Islet precursor cell (in vitro differentiated cells): Measurements from ENCODE around the gene AUP1.

Source experiments
- DNase-seq: peaks from one replicate; pipeline ENCODE4 v3.0.0-alpha.2; 2018

AUP1 gene

DNA sequence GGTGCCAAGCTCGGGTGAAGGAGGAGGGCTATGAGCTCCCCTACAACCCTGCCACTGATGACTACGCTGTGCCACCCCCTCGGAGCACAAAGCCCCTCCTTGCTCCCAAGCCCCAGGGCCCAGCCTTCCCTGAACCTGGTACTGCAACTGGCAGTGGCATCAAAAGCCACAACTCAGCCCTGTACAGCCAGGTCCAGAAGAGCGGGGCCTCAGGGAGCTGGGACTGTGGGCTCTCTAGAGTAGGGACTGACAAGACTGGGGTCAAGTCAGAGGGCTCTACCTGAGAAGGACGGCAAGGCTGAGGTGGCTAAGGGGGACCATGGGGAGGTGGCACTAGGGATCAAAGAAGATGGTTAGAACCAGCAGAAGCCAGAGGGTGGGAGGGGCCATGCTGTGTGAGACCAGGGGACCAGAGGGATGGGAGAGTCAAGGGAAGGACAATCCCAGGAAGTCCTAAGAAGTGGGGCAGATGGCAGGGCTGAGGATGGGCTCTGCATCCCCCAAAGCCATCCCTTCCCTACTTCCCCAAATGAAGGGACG is 27.4 kb upstream of the AUP1 start:
- peak; percentile 40 for DNase-seq

GRCh38 chr2:74556159-74556558 is 26.7 kb upstream of the AUP1 start:
- peak; percentile 60 for DNase-seq

DNA sequence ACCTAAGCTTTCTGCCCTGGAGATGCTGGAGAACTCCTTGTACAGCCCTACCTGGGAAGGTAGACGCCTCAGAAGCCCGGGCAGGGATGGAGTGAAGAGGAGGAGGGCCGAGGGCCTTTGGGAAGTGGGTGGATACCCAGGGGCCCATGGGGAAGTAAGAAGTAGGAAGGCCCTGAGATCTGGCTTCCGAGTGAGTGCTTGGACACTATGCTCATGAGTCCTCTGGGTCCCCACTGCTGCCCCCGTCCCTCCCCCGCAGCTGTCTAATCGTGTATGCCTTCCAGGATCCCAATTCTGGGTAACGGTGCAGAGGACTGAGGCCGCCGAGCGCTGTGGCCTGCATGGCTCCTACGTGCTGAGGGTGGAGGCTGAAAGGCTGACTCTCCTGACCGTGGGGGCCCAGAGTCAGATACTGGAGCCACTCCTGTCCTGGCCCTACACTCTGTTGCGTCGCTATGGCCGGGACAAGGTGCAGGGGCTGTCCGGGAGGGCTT is 26.2 kb upstream of the AUP1 start:
- peak; percentile 53 for DNase-seq

GRCh38 chr2:74554820-74555531 is 25.5 kb upstream of the AUP1 start:
- DNase-seq, result peak; percentile 86

DNA sequence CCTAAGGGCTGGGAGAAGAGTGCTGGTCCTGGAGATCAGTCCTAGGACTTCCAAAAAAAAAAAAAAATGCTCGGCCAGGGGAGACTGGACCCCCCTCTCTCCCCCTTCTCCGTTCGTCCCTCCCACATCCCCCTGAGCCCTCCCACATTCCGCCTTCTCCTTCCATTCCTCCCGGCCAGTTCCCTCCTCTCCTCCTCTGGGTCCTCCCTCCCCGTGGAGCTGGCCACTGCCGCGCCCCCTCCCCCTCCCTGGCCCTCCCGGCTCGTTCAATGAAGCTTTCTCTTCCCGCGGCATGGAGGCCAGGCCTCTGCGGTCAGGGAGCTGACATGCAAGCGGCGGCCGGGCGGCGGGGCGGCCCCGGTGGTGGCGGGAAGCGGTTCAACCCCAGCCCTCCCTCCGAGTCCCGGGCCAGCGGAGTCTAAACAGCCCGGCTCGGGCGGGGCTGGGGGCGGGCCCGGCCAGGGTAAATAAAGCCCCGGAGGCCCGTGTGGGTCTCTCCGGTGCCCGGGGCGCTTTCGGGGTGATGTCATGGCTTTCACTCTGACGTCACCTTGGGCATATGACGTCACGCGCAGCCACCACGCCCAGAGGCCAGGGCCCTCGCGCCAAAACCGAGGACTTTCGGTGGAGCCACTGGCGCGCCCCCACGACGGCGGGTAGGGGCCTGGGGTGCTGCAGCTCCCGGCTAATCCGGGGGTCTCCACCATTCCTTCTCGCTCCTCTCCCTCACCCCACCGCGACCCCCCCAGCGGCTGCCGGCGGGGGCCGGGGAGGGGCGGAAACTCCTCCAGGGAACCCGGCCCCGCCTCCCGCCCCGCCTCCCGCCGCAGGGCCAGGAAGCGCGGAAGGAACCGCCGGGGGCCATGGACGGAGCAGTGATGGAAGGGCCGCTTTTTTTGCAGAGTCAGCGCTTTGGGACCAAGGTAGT is 24.6 kb upstream of the AUP1 start, which contains the start of the genes DOK1 and LOXL3:
Gene DOK1, plus strand, starts transcription at position 829 of the 928 bp plus-strand sequence. Its CDS starts 35 bp downstream, at position 864.
Gene LOXL3, minus strand, starts transcription at position 51 of the 928 bp plus-strand sequence. CDS start 1,308 bp downstream, outside the sequence.
- peak; percentile 97 for DNase-seq

GRCh38 chr2:74552914-74553811 is 23.7 kb upstream of the AUP1 start:
- peak; percentile 63 for DNase-seq

GRCh38 chr2:74551942-74552913 is 22.7 kb upstream of the AUP1 start:
- DNase-seq, result peak; percentile 48

GRCh38 chr2:74551530-74551929 is 22.0 kb upstream of the AUP1 start:
- peak; percentile 24 for DNase-seq

DNA sequence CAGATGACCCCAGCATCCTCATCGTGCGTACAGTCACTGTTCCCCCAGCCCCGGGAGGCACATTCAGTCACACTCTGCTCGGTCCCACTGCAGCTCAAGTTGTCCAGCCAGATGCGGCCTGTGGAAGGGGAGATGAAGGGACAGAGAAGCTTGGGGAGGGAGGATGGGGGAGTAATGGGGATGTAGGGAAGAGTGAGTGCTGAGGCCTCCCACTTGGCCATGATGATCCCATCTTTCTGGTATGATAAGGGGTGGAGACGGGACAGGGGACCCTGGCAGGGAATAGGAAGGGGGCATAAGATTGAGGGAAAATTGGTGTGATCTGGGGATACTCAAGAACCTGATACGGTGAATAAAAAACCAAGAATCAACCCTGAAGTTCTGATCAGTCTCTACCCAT is 20.7 kb upstream of the AUP1 start:
- DNase-seq, result peak; percentile 47

GRCh38 chr2:74548900-74549826 is 19.7 kb upstream of the AUP1 start:
- peak; percentile 74 for DNase-seq

GRCh38 chr2:74548285-74548899 is 18.9 kb upstream of the AUP1 start:
- DNase-seq, result peak; percentile 46

DNA sequence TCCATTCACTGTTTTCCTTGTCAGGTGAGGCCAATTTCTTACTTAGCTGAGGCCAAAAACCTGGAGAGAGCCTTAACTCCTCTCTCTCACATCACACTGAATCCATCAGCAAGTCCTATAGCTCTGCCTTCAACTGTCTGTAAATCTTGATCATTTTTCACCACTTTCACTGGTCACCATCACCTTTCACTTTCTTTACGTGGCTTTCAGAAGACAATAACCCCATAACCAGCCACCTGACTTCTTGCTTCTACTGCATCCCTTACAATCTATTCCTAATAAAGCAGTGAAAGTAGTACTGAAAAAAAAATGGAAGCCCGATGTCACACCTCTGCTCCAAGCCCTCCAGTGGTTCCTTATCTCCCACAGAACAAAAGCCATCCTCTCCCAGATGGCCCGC is 16.5 kb upstream of the AUP1 start:
- DNase-seq, result no peak

DNA sequence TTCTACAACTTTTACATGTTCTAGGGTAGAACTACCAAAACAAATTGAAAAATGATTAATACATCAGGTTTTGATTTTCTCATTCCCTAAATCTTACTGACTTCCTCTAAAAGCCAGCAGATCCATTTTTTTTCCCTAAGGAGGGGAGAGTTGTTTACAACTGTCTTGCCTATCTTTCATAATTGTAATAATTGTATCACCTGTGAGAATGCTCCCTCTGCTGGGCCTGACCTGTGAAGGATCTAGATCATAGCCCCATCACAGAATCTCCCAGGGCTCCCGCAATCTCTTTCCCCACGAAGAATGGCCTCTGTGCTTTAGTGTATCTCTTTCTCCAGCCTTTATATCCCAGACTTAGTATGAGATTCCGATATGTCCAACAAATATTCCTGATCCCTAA is 15.1 kb upstream of the AUP1 start:
- no peak for DNase-seq

DNA sequence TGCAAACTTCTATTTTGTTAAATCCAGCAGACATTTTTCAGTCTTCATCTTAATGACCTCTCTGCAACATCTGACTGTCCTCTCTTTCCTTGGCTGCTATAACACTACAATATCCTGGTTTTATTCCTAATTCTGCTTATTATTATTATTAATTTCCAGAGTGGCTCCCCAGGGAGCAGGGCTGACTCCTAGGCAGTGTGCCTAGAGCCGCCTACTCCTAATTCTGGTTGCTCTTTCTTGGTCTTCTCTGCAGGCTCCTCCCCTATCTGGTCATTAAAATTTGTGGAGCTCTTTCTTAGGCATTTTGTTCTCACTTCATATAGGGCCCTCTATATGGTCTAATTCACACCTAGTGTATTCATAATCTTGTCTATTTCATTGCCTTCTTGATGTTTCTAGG is 13.5 kb upstream of the AUP1 start:
- DNase-seq, result no peak

- no peak for DNase-seq
Observed at GRCh38 chr2:74540291-74540690, 10.8 kb upstream of the AUP1 start.

GRCh38 chr2:74538881-74539339 is 9.4 kb upstream of the AUP1 start:
- no peak for DNase-seq

DNA sequence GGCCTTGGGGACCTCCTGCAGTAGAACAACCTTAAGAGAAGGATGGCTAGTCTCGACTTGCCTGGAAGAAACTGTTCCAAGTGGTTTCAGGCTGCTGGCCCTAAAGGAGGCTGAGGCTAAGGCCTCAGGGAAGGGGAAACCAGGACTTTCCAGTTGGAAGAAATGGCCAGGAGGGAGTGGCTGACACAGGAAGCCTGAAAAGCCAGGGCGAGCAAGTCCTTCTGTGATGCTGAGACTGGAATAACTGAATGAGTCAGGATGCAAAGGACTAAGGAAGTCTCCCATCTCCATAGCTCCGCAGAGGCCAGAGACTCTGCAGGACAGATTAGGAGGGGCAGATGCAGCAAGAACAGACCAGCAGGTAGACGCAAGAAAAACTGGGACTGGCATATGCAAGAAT is 7.6 kb upstream of the AUP1 start:
- no peak for DNase-seq

DNA sequence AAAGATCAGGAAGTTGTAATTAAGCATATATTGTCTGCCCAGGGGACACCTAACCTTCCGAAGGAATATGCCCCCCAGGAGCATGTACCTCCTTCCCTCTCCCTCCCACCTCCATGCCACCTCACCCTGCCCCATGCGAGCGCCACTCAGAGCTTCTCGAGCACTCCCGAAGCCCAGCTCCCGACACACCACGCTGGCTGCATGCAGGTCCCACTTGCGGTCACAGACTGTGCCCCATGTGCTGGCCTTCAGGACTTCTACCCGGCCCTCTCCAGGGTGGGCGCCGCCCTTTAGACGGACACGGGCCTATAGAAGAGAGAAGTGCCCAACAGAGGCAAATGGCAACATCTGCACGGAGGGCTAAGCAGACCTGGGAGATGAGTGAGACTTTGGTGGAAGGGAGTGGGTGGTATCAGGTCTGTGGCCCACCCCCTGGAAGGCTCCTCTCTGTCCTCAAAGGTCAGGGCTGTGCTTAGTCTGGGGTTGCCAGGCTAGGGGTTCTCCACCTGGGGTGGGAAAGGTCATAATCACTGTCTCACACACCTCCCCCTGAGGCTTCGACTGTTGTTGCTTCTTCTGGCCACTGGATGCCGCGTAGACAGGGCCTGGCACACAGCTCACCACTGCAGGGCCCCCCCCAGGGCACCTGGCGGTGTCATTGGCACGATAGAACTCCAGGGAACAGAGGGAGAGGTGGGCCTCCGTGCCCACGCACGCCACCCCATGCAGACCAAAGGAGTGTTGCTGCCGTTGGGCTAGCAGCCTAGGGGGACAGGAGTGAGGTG is 6.9 kb upstream of the AUP1 start:
- no peak for DNase-seq
